Body of pancreas (tissue), 4 donors: Measurements from ENCODE around the gene HLF. TPM values are rescaled to one million over a fixed set of nuclear protein-coding genes. Genes with fewer than 3 reads are reported as not detected.

Experiments used
- ATAC-seq: fragments of 150-250 bp; one replicate; pipeline ENCODE4 v1.9.1; 2016
- DNase-seq, 4 donors: peaks; one replicate each; pipeline ENCODE4 v3.0.0-alpha.2; 2019
- H3K27ac ChIP-seq, 4 donors: fragments of 200-600 bp; sonication (generic); 1 replicate in 3 of 4; 2 replicates in 1 of 4; pipeline versions ENCODE4 v1.5.1 to v1.6.1; 2016 to 2019; ENCODE audit warnings: mild to moderate bottlenecking in 1 of 4, mixed read lengths in 1 of 4, moderate library complexity in 1 of 4
- H3K27me3 ChIP-seq, 2 donors: fragments of 200-600 bp; sonication (generic); one replicate each; pipeline ENCODE4 v1.6.0; 2016; ENCODE audit warnings: mild to moderate bottlenecking in 1 of 2
- H3K36me3 ChIP-seq, 2 donors: fragments of 200-600 bp; sonication (generic); replicated peaks in 1 of 2; 2 replicates each; pipeline ENCODE4 v1.5.1; 2016; ENCODE audit warnings: low read depth in 2 of 2; ENCODE audit not compliant: insufficient read depth in 1 of 2
- H3K4me1 ChIP-seq: fragments of 200-600 bp; sonication (generic); one replicate; pipeline ENCODE4 v1.6.0; 2016
- H3K4me3 ChIP-seq, 2 donors: fragments of 200-600 bp; sonication (generic); 1 replicate in 1 of 2; 2 replicates in 1 of 2; pipeline ENCODE4 v1.5.1; 2016 to 2019
- H3K9me3 ChIP-seq, 3 donors: fragments of 200-600 bp; sonication (generic); 1 replicate in 2 of 3; 2 replicates in 1 of 3; pipeline ENCODE4 v1.5.1; 2016
- CTCF ChIP-seq, 7 experiments: fragments of 450-650 bp in 4 of 7; fragments of 200-600 bp in 3 of 7; sonication (generic) in 3 of 7; IDR thresholded peaks; one replicate each; pipeline ENCODE4 v1.5.1; 2016 to 2019; ENCODE audit warnings: antibody characterized with exemption in 7 of 7
- POLR2A ChIP-seq, 3 donors: fragments of 450-650 bp; IDR thresholded peaks; one replicate each; pipeline ENCODE4 v1.6.1; 2016; ENCODE audit warnings: antibody characterized with exemption in 3 of 3, mild to moderate bottlenecking in 2 of 3
- WGBS, 2 donors: methylation state at CpG; one replicate each; pipeline ENCODE4 v1.1.5; 2017; 5-methylcytosine and 5-hydroxymethylcytosine counted together
- intact Hi-C: fragments of 100-400 bp; cut with DNase I; formaldehyde crosslinking; loops from one replicate; pipeline ENCODE4 v1.15.1; 2023
- total RNA-seq, 2 donors: library from RNA; depleted of rRNA; stranded (reverse); fragments of >200 nt; gene quantifications; one replicate each; pipeline ENCODE4 v1.1.0, GENCODE V29; 2016

The HLF gene
- total RNA-seq, 2 donors from 2014 or later: 4.2 to 4.9 TPM

GRCh38 chr17:55307879-55308278, 43.1 kb downstream of the HLF start:
- Histone ChIP-seq H3K9me3 (no peaks in the 10 kb centered on the region), H3K27me3 (no peaks in the 10 kb centered on the region), H3K4me3 (no peak overlapping the region), H3K36me3 (no peaks in the 10 kb centered on the region), H3K4me1 (peaks cover 11% of the 10 kb centered on the region), H3K27ac (no peak overlapping the region)
- intact Hi-C loops: no loop called here
- 91 to 95% methylated on average over 7 of the region's 7 CpGs for WGBS, 2 donors
- no peak for ATAC-seq
- TF ChIP-seq CTCF (IDR thresholded peaks at IDR 0.05): no peak
- no peak for TF ChIP-seq POLR2A (IDR thresholded peaks at IDR 0.05)
- no peak for DNase-seq

GRCh38 chr17:55308613-55309391, 44.0 kb downstream of the HLF start:
- Histone ChIP-seq H3K9me3 (no peaks in the 10 kb centered on the region), H3K27me3 (no peaks in the 10 kb centered on the region), H3K4me3 (no peak overlapping the region), H3K4me1 (peaks cover 11% of the 10 kb centered on the region), H3K27ac (no peak overlapping the region), H3K36me3 (no peaks in the 10 kb centered on the region)
- DNase-seq: no peak
- WGBS, 2 donors: 85 to 90% methylated on average over 9 of the region's 9 CpGs
- intact Hi-C loops: no loop called here
- no peak for TF ChIP-seq POLR2A (IDR thresholded peaks at IDR 0.05)
- ATAC-seq: no peak

- H3K9me3 ChIP-seq: no peaks in the 10 kb centered on the region
- no peak for DNase-seq
- H3K4me3 ChIP-seq: no peak overlapping the region
- H3K27me3 ChIP-seq: no peaks in the 10 kb centered on the region
- WGBS, 2 donors: 93% methylated on average over 7 of the region's 7 CpGs
- H3K27ac ChIP-seq: no peak overlapping the region
- no peaks in the 10 kb centered on the region for H3K36me3 ChIP-seq
- no peak for TF ChIP-seq CTCF (IDR thresholded peaks at IDR 0.05)
- no peak for TF ChIP-seq POLR2A (IDR thresholded peaks at IDR 0.05)
- H3K4me1 ChIP-seq: no peaks in the 10 kb centered on the region
- ATAC-seq: no peak
- intact Hi-C loops: no loop called here
Measured at GRCh38 chr17:55311767-55312375, 47.1 kb downstream of the HLF start.

DNA sequence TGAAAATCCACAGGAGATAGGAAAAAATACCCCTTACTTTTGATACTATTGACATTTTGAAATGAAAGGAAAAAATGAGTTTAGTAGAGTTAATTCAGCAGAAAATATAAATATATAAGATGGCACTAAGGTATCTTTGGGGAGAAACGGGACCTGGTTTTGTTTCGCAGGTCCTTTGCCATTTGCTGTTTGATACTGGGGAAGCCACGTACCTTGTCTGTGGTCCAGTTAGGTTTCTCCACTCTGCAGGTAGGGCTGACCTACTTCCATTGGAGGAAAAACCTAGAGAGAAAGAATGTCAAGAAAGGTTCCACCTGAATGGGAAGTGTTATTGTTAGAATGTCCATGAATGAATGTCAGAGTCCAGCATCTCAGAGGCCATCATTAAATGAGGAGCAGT, 48.1 kb downstream of the HLF start:
- ATAC-seq: no peak
- Histone ChIP-seq H3K36me3 (no peaks in the 10 kb centered on the region), H3K4me3 (no peak overlapping the region), H3K9me3 (no peaks in the 10 kb centered on the region), H3K27ac (no peak overlapping the region), H3K27me3 (no peaks in the 10 kb centered on the region), H3K4me1 (no peaks in the 10 kb centered on the region)
- 73 to 87% methylated on average over 3 of the region's 3 CpGs for WGBS, 2 donors
- TF ChIP-seq POLR2A (IDR thresholded peaks at IDR 0.05): no peak
- TF ChIP-seq CTCF (IDR thresholded peaks at IDR 0.05): no peak
- DNase-seq: no peak
- intact Hi-C loops: no loop called here

DNA sequence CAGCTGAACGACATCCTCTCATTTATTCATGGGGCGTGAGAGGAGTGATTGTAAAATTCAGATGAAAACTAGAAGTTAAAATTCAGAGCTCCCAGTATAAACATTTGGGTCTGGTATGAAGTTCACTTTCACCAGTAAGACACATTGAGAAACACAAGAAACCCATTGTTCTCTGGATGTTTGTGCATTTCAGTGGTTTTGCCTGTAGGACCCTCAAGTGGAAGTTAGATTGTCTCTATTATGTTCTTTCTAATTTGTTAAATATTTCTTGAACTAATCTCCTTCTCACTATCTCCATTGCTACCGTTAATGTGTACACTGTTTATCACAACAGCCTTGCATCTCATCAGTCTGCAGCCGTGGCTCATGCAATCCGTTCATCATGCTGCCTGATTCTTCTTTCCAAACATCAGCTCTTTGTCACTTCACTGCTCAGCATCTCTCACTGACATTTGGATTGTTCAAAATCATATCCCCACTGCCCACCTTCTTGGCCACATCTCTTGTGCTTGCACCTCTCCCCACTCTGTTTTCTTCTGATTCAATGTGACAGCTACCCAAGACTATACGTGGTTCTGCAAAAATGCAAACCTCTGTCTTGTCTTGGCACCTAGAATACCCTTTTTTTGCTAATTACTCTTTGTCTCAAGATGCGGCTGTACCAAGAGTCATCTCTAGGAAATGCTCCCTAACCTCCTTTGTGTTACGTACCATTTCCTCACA, 49.5 kb downstream of the HLF start:
- intact Hi-C loops: no loop called here
- TF ChIP-seq CTCF (IDR thresholded peaks at IDR 0.05): no peak
- no peak for TF ChIP-seq POLR2A (IDR thresholded peaks at IDR 0.05)
- 65 to 69% methylated on average over 8 of the region's 8 CpGs for WGBS, 2 donors
- Histone ChIP-seq H3K4me1 (no peaks in the 10 kb centered on the region), H3K27ac (no peak overlapping the region), H3K36me3 (no peaks in the 10 kb centered on the region), H3K4me3 (no peak overlapping the region), H3K9me3 (no peaks in the 10 kb centered on the region), H3K27me3 (no peaks in the 10 kb centered on the region)
- DNase-seq (no peak), ATAC-seq (no peak)
